Coronary artery (tissue), 2 donors: ENCODE results near the gene EFNA5.
A peak's percentile ranks its signal among the peaks of the same experiment; 100 is the strongest.

ENCODE experiments used
- DNase-seq: peaks from one replicate; pipeline ENCODE4 v3.0.0-alpha.2; 2017; ENCODE audit warnings: low spot score
- H3K27ac ChIP-seq, 2 donors: fragments of 200-600 bp; sonication (generic); one replicate each; pipeline ENCODE4 v1.5.1; 2016 to 2019
- H3K4me3 ChIP-seq: fragments of 200-600 bp; sonication (generic); 2 replicates; pipeline ENCODE4 v1.5.1; 2016; ENCODE audit warnings: mild to moderate bottlenecking, moderate library complexity
- CTCF ChIP-seq: fragments of 200-600 bp; sonication (generic); IDR thresholded peaks from one replicate; pipeline ENCODE4 v1.5.1; 2019; ENCODE audit warnings: antibody characterized with exemption

The EFNA5 gene

GRCh38 chr5:107589520-107590193, 81.1 kb downstream of the EFNA5 start:
- no peak for TF ChIP-seq CTCF
- H3K4me3 ChIP-seq: no peak overlapping the region
- no peak overlapping the region for H3K27ac ChIP-seq
- no peak for DNase-seq

- DNase-seq: no peak
- no peak for TF ChIP-seq CTCF
These were observed 88.1 kb downstream of the EFNA5 start for GRCh38 chr5:107582625-107583024.

GRCh38 chr5:107580889-107581820, 89.6 kb downstream of the EFNA5 start:
- no peak for TF ChIP-seq CTCF
- no peak overlapping the region for H3K4me3 ChIP-seq
- peak overlapping the region in 1 of 2 donors; percentile 63 for H3K27ac ChIP-seq
- DNase-seq: no peak

More at GRCh38 chr5:107582625-107583024, 88.1 kb downstream of the EFNA5 start:
- Histone ChIP-seq H3K4me3 (no peak overlapping the region), H3K27ac (no peak overlapping the region)

GRCh38 chr5:107578051-107578635, 92.6 kb downstream of the EFNA5 start:
- no peak overlapping the region for H3K27ac ChIP-seq
- no peak for TF ChIP-seq CTCF
- no peak for DNase-seq
- H3K4me3 ChIP-seq: no peak overlapping the region

DNA sequence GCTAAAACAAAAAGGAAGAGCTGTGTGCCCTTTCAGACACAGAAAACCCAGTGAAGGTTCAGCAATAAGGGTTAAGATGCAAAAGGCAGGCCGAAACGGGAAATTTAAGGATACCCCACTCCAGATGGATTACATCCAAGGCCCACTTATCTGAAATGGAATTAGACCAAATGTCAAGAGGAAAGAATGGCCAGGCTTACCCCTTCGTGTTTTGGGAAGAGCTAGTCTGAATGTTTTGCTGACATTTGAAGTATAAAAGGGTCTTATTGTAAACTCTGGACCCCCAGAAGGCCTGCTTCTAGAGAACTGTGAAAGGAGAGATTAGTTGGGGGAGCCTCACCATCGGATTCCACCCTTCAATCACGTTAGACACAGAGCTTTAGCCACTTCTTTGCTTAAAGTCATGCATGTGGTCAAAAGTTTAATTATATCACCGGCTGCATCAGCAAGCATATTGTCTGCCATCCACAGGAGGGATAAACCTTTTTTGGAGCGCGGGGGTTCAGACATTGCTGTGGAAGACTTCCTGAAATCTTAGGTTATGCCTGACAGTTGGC, 93.3 kb downstream of the EFNA5 start:
- no peak overlapping the region for H3K4me3 ChIP-seq
- DNase-seq: no peak
- no peak for TF ChIP-seq CTCF
- no peak overlapping the region for H3K27ac ChIP-seq

DNA sequence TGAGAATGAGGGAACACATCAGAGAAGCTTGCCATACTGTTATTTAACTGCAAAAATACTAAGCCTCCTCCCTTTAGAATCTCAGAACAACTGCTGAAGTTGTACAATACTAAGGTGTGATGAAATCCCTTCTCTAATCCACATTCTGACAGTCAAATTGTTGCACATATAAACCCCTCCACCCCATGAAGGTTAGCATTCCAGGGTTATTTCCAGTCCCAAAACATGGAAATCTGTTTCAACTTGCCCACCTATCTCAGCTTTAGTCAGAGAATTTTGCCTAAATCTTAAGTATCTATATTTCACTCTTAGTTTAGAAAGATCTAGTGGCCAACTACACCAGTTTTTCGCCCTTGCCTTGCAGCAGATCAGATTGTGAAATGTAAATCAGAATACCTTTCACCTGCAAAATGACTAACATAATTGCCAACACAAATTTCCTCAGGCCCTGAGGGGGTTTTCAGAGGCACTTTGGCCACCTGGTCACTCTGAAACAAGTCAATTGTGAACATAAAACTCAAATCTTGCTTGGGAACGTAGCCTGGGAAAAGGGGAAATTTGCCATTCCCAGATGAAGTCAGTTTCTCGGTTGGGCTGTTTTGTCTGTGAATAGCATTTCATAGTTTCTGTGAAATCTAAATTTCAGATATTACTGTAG, 93.9 kb downstream of the EFNA5 start:
- Histone ChIP-seq H3K27ac (no peak overlapping the region), H3K4me3 (no peak overlapping the region)
- TF ChIP-seq CTCF: no peak
- no peak for DNase-seq
